Measurements from ENCODE around the gene PDCD2. TPM values are rescaled to one million over a fixed set of nuclear protein-coding genes. Genes with fewer than 3 reads are reported as not detected.

PDCD2 gene
- total RNA-seq, 4 donors from 2014 or later = 52.0 to 59.3 (median 56.1) TPM

DNA sequence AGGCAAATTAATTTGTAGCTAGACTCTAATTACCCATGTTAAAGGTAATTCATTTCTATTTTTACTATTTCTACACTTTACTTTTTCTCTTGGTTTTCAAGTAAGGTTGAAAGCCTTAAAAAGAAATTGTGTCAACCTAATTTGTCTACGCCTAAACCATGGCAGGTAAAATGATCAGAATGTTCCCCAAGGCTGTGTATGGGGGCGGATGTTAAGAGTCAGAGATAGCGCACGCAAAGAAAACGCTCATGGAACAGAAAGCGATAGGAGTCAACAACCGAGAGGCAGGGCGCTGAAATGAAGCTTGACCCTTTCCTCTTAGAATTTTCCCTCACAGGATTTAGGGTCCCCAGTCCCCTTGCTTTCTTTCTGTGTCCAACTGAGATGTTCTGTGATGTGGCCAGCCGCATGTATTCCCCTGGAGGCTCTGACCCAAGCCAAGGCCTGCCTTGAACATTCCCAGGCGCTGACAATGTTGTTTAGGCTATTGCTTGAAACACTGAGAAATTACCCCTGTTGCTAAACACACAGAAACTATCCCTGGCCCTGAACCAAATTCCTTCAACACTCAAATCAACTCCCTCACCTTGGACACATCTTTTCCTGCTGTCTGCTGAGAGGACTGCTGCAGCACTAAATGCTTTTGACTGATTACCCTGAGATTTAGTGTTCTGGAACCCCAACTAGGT lies 42.3 kb downstream of the PDCD2 start:
- Histone ChIP-seq H3K4me3 (no peak overlapping the region), H3K27me3 (no peaks in the 10 kb centered on the region), H3K27ac (no peak overlapping the region), H3K9me3 (no peaks in the 10 kb centered on the region), H3K36me3 (peaks cover 20 to 100% of the 10 kb centered on the region in 2 donors), H3K4me1 (peaks cover 0 to 11% (median 0%) of the 10 kb centered on the region in 3 donors)
- TF ChIP-seq POLR2A (IDR thresholded peaks at IDR 0.05) = no peak
- TF ChIP-seq POLR2AphosphoS5 (IDR thresholded peaks at IDR 0.05) = no peak
- TF ChIP-seq EP300 (IDR thresholded peaks at IDR 0.05) = no peak
- TF ChIP-seq, protein P1, sequence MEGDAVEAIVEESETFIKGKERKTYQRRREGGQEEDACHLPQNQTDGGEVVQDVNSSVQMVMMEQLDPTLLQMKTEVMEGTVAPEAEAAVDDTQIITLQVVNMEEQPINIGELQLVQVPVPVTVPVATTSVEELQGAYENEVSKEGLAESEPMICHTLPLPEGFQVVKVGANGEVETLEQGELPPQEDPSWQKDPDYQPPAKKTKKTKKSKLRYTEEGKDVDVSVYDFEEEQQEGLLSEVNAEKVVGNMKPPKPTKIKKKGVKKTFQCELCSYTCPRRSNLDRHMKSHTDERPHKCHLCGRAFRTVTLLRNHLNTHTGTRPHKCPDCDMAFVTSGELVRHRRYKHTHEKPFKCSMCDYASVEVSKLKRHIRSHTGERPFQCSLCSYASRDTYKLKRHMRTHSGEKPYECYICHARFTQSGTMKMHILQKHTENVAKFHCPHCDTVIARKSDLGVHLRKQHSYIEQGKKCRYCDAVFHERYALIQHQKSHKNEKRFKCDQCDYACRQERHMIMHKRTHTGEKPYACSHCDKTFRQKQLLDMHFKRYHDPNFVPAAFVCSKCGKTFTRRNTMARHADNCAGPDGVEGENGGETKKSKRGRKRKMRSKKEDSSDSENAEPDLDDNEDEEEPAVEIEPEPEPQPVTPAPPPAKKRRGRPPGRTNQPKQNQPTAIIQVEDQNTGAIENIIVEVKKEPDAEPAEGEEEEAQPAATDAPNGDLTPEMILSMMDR (IDR thresholded peaks at IDR 0.05) = no peak
- WGBS, 2 donors (ENCODE audit: low coverage in 1 of 2) = 84 to 96% methylated on average over 8 to 10 of the region's 10 CpGs
- no peak for ATAC-seq

DNA sequence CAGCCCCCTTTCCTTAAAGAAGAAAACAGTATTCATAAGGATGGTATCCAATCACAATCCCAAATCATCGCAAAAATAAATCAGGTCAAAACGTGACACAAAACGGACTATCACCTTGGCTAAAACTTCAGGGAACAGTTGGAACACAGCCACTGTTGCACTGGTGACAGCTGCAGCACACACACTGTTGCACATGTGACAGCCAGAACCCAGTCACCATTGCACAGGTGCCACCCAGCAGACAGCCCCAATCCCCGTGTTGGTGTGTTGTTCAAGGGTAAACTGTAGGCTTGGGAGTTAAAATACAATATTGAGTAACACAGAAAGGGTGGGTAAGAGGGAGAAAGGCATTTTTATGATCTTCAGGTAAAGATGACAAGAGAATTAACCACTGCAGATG lies 47.1 kb downstream of the PDCD2 start:
- H3K36me3 ChIP-seq = peaks cover 14 to 98% of the 10 kb centered on the region in 2 donors
- peaks cover 0 to 12% (median 0%) of the 10 kb centered on the region in 3 donors for H3K4me1 ChIP-seq
- no peaks in the 10 kb centered on the region for H3K27me3 ChIP-seq
- no peaks in the 10 kb centered on the region for H3K9me3 ChIP-seq
- ATAC-seq = no peak
- TF ChIP-seq, protein P1 (IDR thresholded peaks at IDR 0.05) = no peak
- TF ChIP-seq POLR2A (IDR thresholded peaks at IDR 0.05) = no peak
- no peak for TF ChIP-seq POLR2AphosphoS5 (IDR thresholded peaks at IDR 0.05)
- no peak for TF ChIP-seq EP300 (IDR thresholded peaks at IDR 0.05)
- H3K4me3 ChIP-seq = no peak overlapping the region
- 79 to 83% methylated on average over 3 to 4 of the region's 4 CpGs for whole genome bisulfite sequencing, 2 donors (ENCODE audit: low coverage in 1 of 2)
- no peak overlapping the region for H3K27ac ChIP-seq

DNA sequence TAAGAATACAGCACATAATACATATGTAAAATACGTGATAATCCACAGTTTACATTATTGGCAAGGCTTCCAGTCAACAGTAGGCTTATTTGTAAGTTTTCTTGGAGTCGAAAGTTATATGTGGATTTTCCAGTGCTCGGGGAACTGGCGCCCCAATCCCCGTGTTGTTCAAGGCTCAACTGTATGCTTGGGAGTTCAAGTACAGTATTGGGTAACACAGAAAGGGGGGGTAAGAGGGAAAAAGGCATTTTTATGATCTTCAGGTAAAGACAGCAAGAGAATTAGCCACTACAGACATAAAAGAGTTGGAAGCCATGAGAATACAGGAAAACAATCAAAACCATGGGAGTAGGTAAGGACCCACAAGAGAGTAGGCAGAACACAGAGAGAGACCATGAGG lies 47.8 kb downstream of the PDCD2 start:
- H3K27me3 ChIP-seq = no peaks in the 10 kb centered on the region

DNA sequence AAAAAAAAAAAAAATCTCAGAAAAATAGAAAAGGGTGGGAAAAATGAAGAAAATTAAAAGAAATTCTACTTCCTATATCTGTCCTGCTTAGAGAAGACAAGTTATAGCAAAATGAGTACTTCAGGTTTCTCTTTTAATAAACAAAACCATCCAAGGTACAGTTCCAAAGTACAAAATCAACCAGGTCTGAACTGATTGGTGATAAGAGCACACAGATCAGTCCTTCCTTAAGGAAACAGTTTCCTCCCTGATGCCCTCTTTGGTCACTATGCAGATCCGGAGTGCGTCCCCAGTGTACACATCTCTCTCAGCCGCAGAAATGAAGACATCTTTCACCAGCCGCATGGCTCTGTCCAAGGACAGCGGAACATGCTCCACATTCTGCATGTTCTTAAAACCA lies 49.4 kb downstream of the PDCD2 start:
- ATAC-seq = no peak
- no peaks in the 10 kb centered on the region for H3K27me3 ChIP-seq
- peaks cover 0 to 10% (median 0%) of the 10 kb centered on the region in 3 donors for H3K4me1 ChIP-seq
- no peak overlapping the region for H3K27ac ChIP-seq
- WGBS, 2 donors (ENCODE audit: low coverage in 1 of 2) = 88 to 92% methylated on average over 4 to 5 of the region's 5 CpGs
- TF ChIP-seq POLR2AphosphoS5 (IDR thresholded peaks at IDR 0.05) (no peak), EP300 (IDR thresholded peaks at IDR 0.05) (no peak), POLR2A (IDR thresholded peaks at IDR 0.05) (no peak)
- TF ChIP-seq, protein P1 (IDR thresholded peaks at IDR 0.05) = no peak
- no peak overlapping the region for H3K4me3 ChIP-seq
- no peaks in the 10 kb centered on the region for H3K9me3 ChIP-seq
- peaks cover 10 to 85% of the 10 kb centered on the region in 2 donors for H3K36me3 ChIP-seq

More for the DNA sequence above, 47.8 kb downstream of the PDCD2 start:
- 69 to 82% methylated on average over 5 of the region's 5 CpGs for WGBS, 2 donors (ENCODE audit: low coverage in 1 of 2)
- H3K27ac ChIP-seq = no peak overlapping the region
- no peak overlapping the region for H3K4me3 ChIP-seq
- peaks cover 13 to 97% of the 10 kb centered on the region in 2 donors for H3K36me3 ChIP-seq
- no peak for TF ChIP-seq POLR2AphosphoS5 (IDR thresholded peaks at IDR 0.05)
- TF ChIP-seq EP300 (IDR thresholded peaks at IDR 0.05) = no peak
- TF ChIP-seq, protein P1 (IDR thresholded peaks at IDR 0.05) = no peak
- TF ChIP-seq POLR2A (IDR thresholded peaks at IDR 0.05) = no peak
- ATAC-seq = no peak
- H3K4me1 ChIP-seq = peaks cover 0 to 12% (median 0%) of the 10 kb centered on the region in 3 donors
- H3K9me3 ChIP-seq = no peaks in the 10 kb centered on the region

DNA sequence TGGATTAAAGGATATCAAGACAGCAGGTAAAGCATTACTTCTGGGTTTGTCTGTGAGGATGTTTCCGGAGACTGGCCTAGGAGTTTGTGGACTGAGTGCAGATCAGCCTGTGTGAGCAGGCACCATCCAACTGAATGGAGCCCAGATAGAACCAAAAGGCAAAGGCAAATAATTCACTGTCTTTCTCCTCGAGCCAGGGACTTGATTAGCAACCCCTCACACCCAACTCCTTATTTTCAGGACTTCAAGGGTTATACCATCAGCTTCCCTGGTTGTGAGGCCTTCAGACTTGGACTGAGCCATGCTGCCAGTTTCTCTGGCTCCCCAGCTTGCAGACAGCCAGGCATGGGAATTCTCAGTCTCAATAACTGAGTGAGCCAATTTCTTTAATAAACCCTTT lies 50.6 kb downstream of the PDCD2 start:
- WGBS, 2 donors (ENCODE audit: low coverage in 1 of 2) = 62 to 100% methylated on average over 2 of the region's 2 CpGs
- H3K4me3 ChIP-seq = no peak overlapping the region
- H3K27me3 ChIP-seq = no peaks in the 10 kb centered on the region
- peaks cover 0 to 15% (median 0%) of the 10 kb centered on the region in 3 donors for H3K4me1 ChIP-seq
- peaks cover 10 to 72% of the 10 kb centered on the region in 2 donors for H3K36me3 ChIP-seq
- no peak overlapping the region for H3K27ac ChIP-seq
- H3K9me3 ChIP-seq = no peaks in the 10 kb centered on the region
- TF ChIP-seq POLR2AphosphoS5 (IDR thresholded peaks at IDR 0.05) (no peak), EP300 (IDR thresholded peaks at IDR 0.05) (no peak), POLR2A (IDR thresholded peaks at IDR 0.05) (no peak)
- TF ChIP-seq, protein P1 (IDR thresholded peaks at IDR 0.05) = no peak
- ATAC-seq = no peak

Measured in gastroesophageal sphincter (tissue), 4 donors.